Ovary (tissue), 3 donors: ENCODE data around the gene OBSCN.

Experiments used
- EP300 ChIP-seq: sonication (generic); formaldehyde crosslinking; IDR thresholded peaks from one replicate; pipeline ENCODE4 v1.6.1; 2017; ENCODE audit warnings: antibody characterized with exemption
- POLR2A ChIP-seq: fragments of 450-650 bp; IDR thresholded peaks from one replicate; pipeline ENCODE4 v1.6.1; 2017; ENCODE audit warnings: antibody characterized with exemption, mild to moderate bottlenecking, moderate library complexity
- TF ChIP-seq, protein P1 (sequence below), 3 donors: fragments of 450-650 bp in 2 of 3; fragments of 200-600 bp in 1 of 3; IDR thresholded peaks; one replicate each; pipeline versions ENCODE4 v1.5.1 to v1.8.0; 2016 to 2022; ENCODE audit warnings: antibody characterized with exemption in 3 of 3, mild to moderate bottlenecking in 1 of 3
- donor health status: DM: no; HTN: no; CAD: no.

DNA sequence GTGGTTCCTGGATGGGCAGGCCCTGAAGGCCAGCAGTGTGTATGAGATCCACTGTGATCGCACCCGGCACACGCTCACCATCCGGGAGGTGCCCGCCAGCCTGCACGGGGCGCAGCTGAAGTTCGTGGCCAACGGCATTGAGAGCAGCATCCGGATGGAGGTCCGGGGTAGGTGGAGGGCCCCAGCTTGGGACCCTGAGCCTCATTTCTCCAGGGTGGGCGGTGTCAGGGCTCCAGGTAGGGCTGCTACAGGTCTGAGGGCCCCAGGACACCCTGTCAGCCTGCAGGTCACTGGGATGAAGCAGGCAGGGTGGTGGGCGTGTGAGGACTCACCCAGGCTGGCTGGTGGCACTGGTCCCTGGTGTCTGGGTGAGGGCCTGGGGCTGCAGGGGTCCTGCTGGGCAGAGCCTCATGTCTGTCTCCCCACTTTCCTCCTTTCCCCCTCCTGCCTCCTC is 7.8 kb downstream of the OBSCN start:
- TF ChIP-seq, protein P1, sequence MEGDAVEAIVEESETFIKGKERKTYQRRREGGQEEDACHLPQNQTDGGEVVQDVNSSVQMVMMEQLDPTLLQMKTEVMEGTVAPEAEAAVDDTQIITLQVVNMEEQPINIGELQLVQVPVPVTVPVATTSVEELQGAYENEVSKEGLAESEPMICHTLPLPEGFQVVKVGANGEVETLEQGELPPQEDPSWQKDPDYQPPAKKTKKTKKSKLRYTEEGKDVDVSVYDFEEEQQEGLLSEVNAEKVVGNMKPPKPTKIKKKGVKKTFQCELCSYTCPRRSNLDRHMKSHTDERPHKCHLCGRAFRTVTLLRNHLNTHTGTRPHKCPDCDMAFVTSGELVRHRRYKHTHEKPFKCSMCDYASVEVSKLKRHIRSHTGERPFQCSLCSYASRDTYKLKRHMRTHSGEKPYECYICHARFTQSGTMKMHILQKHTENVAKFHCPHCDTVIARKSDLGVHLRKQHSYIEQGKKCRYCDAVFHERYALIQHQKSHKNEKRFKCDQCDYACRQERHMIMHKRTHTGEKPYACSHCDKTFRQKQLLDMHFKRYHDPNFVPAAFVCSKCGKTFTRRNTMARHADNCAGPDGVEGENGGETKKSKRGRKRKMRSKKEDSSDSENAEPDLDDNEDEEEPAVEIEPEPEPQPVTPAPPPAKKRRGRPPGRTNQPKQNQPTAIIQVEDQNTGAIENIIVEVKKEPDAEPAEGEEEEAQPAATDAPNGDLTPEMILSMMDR (IDR thresholded peaks at IDR 0.05), result no peak
- no peak for TF ChIP-seq POLR2A
- TF ChIP-seq EP300, result no peak
